ENCODE data around the gene PPM1E. TPM values are rescaled to one million over a fixed set of nuclear protein-coding genes. Genes with fewer than 3 reads are reported as not detected.

PPM1E gene
- total RNA-seq, 3 donors from 2014 or later (not counting 1 experiment from before 2014, with no cell fraction given) = not detected

- H3K27me3 ChIP-seq (ENCODE audit: control insufficient read depth, insufficient read depth, low read length) = no peaks in the 10 kb centered on the region
- H3K4me1 Mint-ChIP-seq = no peaks in the 10 kb centered on the region
- intact Hi-C loops (cut with micrococcal nuclease) = no loop called here
- H3K27ac ChIP-seq (ENCODE audit: low read length) = no peak overlapping the region
- H3K9me3 ChIP-seq (ENCODE audit: control insufficient read depth, insufficient read depth, low read length) = no peaks in the 10 kb centered on the region
- no peak for DNase-seq
- no peak overlapping the region for H3K4me3 ChIP-seq (ENCODE audit: low read length)
- 94% methylated on average over 2 of the region's 2 CpGs for WGBS (ENCODE audit: insufficient coverage)
- no peak for ATAC-seq
- H3K9me3 Mint-ChIP-seq = no peaks in the 10 kb centered on the region
- no peak overlapping the region for H3K4me3 Mint-ChIP-seq
- peaks cover 6% of the 10 kb centered on the region for H3K36me3 Mint-ChIP-seq
- peaks cover 26% of the 10 kb centered on the region for H3K36me3 ChIP-seq (ENCODE audit: control insufficient read depth, insufficient read depth, low read length)
- no peak overlapping the region for H3K27ac Mint-ChIP-seq
- no peaks in the 10 kb centered on the region for H3K27me3 Mint-ChIP-seq (ENCODE audit: low read depth in 2 of 2)
- no peaks in the 10 kb centered on the region for H3K4me1 ChIP-seq (ENCODE audit: control insufficient read depth, insufficient read depth, low read length)
- TF ChIP-seq, protein P1, sequence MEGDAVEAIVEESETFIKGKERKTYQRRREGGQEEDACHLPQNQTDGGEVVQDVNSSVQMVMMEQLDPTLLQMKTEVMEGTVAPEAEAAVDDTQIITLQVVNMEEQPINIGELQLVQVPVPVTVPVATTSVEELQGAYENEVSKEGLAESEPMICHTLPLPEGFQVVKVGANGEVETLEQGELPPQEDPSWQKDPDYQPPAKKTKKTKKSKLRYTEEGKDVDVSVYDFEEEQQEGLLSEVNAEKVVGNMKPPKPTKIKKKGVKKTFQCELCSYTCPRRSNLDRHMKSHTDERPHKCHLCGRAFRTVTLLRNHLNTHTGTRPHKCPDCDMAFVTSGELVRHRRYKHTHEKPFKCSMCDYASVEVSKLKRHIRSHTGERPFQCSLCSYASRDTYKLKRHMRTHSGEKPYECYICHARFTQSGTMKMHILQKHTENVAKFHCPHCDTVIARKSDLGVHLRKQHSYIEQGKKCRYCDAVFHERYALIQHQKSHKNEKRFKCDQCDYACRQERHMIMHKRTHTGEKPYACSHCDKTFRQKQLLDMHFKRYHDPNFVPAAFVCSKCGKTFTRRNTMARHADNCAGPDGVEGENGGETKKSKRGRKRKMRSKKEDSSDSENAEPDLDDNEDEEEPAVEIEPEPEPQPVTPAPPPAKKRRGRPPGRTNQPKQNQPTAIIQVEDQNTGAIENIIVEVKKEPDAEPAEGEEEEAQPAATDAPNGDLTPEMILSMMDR (IDR thresholded peaks at IDR 0.05) = no peak
Observed at GRCh38 chr17:59010026-59010425, 254.4 kb downstream of the PPM1E start.

- H3K27ac ChIP-seq (ENCODE audit: low read length) = no peak overlapping the region
- H3K4me1 ChIP-seq (ENCODE audit: control insufficient read depth, insufficient read depth, low read length) = no peaks in the 10 kb centered on the region
- Mint-ChIP-seq H3K27me3 (ENCODE audit: low read depth in 2 of 2) (no peaks in the 10 kb centered on the region), H3K4me1 (no peaks in the 10 kb centered on the region), H3K9me3 (no peaks in the 10 kb centered on the region), H3K4me3 (no peak overlapping the region), H3K36me3 (peaks cover 6% of the 10 kb centered on the region), H3K27ac (no peak overlapping the region)
- intact Hi-C loops (cut with micrococcal nuclease) = no loop called here
- DNase-seq = no peak
- 88% methylated on average over 2 of the region's 2 CpGs for WGBS (ENCODE audit: insufficient coverage)
- no peaks in the 10 kb centered on the region for H3K9me3 ChIP-seq (ENCODE audit: control insufficient read depth, insufficient read depth, low read length)
- H3K36me3 ChIP-seq (ENCODE audit: control insufficient read depth, insufficient read depth, low read length) = peaks cover 26% of the 10 kb centered on the region
- H3K27me3 ChIP-seq (ENCODE audit: control insufficient read depth, insufficient read depth, low read length) = no peaks in the 10 kb centered on the region
- no peak overlapping the region for H3K4me3 ChIP-seq (ENCODE audit: low read length)
- no peak for ATAC-seq
- TF ChIP-seq, protein P1 (IDR thresholded peaks at IDR 0.05) = no peak
Observed at GRCh38 chr17:59011975-59012374, 256.3 kb downstream of the PPM1E start.

DNA sequence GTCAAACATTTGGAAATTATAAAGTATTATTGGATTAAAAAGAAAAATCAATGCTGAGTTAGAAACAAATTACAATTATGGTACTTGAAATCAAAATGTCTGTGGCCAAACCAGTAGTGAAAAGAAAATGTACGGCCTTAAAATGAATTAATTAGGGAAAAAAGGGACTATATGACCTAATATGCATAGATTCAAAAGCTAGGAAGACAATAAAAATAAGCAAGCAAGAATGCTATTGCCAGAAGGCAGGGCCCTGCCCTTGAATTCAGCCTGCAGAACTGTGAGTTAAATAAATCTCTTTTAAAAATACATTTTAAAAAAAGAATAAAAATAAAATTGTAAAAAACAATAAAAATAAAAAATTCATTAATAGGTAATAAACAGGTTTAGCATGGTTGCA lies 262.4 kb downstream of the PPM1E start:
- 75% methylated on average over 1 of the region's 1 CpG for WGBS (ENCODE audit: insufficient coverage)
- Mint-ChIP-seq H3K27me3 (ENCODE audit: low read depth in 2 of 2) (no peaks in the 10 kb centered on the region), H3K4me3 (no peak overlapping the region), H3K27ac (no peak overlapping the region), H3K4me1 (no peaks in the 10 kb centered on the region), H3K36me3 (peaks cover 6% of the 10 kb centered on the region), H3K9me3 (no peaks in the 10 kb centered on the region)
- peaks cover 10% of the 10 kb centered on the region for H3K36me3 ChIP-seq (ENCODE audit: control insufficient read depth, insufficient read depth, low read length)
- no peak for ATAC-seq
- intact Hi-C loops (cut with micrococcal nuclease) = no loop called here
- TF ChIP-seq, protein P1 (IDR thresholded peaks at IDR 0.05) = no peak
- no peaks in the 10 kb centered on the region for H3K27me3 ChIP-seq (ENCODE audit: control insufficient read depth, insufficient read depth, low read length)
- no peak for DNase-seq
- H3K9me3 ChIP-seq (ENCODE audit: control insufficient read depth, insufficient read depth, low read length) = no peaks in the 10 kb centered on the region
- no peaks in the 10 kb centered on the region for H3K4me1 ChIP-seq (ENCODE audit: control insufficient read depth, insufficient read depth, low read length)
- no peak overlapping the region for H3K4me3 ChIP-seq (ENCODE audit: low read length)
- no peak overlapping the region for H3K27ac ChIP-seq (ENCODE audit: low read length)

- peaks cover 2% of the 10 kb centered on the region for H3K36me3 ChIP-seq (ENCODE audit: control insufficient read depth, insufficient read depth, low read length)
- DNase-seq = no peak
- no peaks in the 10 kb centered on the region for H3K27me3 Mint-ChIP-seq (ENCODE audit: low read depth in 2 of 2)
- no peak overlapping the region for H3K4me3 ChIP-seq (ENCODE audit: low read length)
- no peak for ATAC-seq
- H3K4me1 ChIP-seq (ENCODE audit: control insufficient read depth, insufficient read depth, low read length) = no peaks in the 10 kb centered on the region
- no peaks in the 10 kb centered on the region for H3K4me1 Mint-ChIP-seq
- no peaks in the 10 kb centered on the region for H3K9me3 ChIP-seq (ENCODE audit: control insufficient read depth, insufficient read depth, low read length)
- H3K36me3 Mint-ChIP-seq = no peaks in the 10 kb centered on the region
- H3K9me3 Mint-ChIP-seq = no peaks in the 10 kb centered on the region
- no peak overlapping the region for H3K27ac Mint-ChIP-seq
- TF ChIP-seq, protein P1 (IDR thresholded peaks at IDR 0.05) = no peak
- H3K4me3 Mint-ChIP-seq = no peak overlapping the region
- no peak overlapping the region for H3K27ac ChIP-seq (ENCODE audit: low read length)
- intact Hi-C loops (cut with micrococcal nuclease) = no loop called here
- no peaks in the 10 kb centered on the region for H3K27me3 ChIP-seq (ENCODE audit: control insufficient read depth, insufficient read depth, low read length)
- WGBS (ENCODE audit: insufficient coverage) = 96% methylated on average over 2 of the region's 2 CpGs
Observed at GRCh38 chr17:59024916-59025315, 269.3 kb downstream of the PPM1E start.
